ENCODE results near the gene WDR89.
"Not testable (repeated sequence)": the region's sequence is repeated elsewhere in the genome, so short reads cannot be mapped to it uniquely, and the experiment has no call there.

The WDR89 gene

DNA sequence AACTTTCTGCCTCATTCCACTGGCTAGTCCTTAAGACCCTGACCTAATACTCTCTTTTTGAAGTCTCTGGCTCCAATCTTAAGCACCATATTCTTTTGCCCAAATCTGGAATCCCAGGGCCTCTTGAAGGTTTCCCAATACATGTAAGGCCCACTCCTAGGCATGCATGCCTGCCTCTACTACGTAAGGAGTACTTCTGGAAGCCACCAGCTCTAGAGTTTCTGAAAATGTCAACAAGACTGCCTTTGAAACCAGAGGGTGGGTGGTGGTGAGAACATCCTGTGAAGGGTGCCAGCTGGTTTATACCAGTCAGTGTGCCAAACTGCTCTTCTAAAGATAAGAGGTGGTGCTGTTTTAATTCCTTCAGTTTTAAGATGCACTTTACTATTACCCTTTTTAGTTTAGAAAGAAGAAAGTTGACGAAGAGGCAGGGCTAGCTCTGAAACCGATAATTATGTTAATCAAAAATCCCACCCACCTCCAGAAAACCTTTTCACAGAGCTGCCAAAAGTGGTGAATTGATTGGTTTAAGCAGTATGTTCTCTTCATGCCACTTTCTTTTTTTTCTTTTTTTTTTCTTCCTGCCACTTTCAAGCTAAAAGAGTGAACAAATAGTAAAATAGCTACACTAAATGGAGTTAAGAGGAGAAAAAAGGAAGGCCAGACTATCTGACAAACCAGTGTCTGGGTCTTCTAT, 8.7 kb upstream of the WDR89 start:
- no peak for DNase-seq

DNA sequence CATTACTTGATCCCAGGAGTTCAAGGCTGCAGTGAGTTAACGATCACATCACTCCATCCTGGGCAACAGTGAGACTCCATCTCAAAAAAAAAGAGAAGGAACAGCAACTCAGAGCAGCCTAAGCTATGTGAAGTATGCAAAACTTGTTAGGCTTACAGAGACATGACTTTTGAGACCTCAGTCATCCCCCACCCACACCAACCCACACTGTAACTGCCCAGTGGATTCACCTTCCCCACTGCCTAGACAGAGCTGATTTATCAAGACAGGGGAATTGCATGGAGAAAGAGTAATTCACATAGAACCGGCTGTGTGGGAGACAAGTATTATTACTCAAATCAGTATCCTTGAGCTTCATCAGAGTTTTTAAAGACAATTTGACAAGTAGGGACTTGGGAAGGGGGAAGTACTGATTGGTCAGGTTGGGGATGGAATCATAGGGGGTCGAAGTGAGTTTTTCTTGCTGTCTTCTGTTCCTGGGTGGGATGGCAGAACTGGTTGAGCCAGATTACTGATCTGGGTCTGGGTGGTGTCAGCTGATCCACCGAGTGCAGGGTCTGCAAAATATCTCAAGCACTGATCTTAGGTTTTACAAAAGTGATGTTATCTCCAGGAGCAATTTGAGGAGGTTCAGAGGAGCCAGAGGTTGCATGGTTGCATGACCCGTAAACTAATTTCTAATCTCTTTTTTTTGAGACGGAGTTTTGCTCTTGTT, 6.2 kb upstream of the WDR89 start:
- no peak for DNase-seq

DNA sequence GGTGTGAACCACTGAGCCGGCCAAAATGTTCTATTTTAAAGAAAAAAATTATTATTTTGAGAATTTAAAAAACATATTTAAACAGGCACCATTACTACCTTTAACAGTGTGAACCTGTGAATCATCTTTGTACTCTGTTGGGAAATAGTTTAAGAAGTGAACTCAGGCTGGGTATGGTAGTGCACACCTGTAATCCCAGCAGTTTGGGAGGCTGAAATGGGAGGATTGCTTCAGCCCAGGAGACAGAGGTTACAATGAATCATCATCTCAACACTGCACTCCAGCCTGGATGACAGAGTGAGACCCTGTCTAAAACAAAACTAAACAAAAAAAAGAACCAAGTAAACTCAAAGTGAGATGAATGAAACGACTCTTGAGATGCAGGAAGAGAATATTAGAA, 3.1 kb upstream of the WDR89 start:
- no peak for DNase-seq

DNA sequence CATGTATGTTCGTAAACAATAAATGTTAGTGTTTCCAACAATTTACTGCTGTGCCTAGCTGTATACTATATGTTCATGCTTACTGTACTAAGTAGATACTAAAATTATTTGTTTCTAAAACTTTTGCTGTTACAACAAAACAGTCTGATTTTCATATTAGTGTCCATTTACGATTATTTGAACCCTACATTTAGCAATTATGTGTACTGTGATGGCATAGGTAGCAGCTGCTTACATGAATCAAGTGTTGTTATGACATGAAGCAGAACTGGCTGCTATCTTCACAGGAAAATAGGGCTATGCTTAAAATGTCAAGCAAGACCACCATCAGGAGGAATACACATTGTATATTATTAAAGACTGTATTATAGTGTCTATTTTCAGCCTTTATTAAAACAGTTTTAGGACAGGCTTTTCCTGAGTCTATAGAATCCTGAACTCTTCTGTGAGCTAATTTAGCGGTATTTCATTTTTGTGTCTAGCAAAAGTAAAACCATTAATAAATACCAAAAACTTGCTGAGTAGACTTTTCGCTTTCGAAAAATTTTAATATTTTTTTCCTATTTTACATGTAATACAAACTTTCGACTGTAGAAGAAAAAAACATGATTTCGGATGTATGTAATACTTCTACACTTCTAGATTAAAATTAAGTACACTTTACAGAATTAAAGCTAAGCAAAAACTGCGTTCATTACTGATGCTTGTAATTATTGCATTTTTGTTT, 1.1 kb upstream of the WDR89 start:
- no peak for DNase-seq

DNA sequence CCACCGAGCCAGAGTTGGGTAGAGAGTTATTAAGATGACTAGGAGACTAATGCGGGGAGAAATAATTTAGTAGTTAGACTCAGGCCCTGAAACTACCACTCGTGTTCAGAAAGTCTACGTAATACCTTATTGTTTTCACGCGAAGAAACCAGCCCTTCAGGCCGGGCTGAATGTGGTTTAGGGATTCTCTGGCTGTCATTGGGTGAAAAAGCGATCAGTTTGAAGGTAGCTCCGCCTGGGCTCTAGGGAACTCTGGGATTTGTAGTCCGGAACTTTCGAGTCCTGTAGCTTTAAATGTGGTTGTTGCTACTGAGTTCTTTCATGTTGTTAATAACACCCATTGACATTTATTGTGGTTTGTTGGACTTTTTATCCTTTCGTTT, 549 bp upstream of the WDR89 start:
- peak; percentile 99 for DNase-seq

DNA sequence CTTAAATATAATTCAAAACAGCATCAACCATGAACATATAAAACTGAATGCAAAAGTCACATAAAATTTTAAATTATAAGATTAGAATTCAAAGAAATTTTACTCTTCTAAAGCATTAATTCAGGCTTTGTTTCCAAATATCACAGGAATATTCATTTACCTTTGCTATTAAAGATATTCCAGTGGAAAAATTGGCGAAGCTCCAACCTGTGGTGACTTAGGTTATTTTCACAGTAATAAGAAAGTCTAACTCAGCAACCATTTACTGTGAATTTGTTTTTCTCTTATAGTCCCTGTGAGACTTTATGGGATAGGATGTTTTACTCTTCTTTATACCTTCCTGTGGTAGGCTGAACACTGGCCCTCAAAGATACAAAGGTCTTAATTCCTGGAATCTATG, 3.2 kb downstream of the WDR89 start:
- no peak for DNase-seq

DNA sequence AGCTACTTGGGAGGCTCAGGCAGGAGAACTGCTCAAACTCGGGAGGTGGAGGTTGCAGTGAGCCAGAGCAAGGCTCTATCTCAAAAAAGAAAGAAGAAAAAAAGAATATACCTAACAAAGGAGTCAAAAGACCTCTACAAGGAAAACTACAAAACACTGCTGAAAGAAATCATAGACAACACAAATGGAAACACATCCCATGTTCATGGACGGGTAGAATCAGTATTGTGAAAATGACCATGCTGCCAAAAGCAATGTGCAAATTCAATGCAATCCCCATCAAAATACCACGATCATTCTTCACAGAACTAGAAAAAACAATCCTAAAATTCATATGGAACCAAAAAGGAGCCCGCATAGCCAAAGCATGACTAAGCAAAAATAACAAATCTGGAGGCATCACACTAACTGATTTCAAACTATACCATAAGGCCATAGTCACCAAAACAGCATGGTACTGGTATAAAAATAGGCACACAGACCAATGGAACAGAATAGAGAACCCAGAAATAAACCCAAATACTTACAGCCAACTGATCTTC, 5.5 kb downstream of the WDR89 start:
- not testable (repeated sequence) for DNase-seq

DNA sequence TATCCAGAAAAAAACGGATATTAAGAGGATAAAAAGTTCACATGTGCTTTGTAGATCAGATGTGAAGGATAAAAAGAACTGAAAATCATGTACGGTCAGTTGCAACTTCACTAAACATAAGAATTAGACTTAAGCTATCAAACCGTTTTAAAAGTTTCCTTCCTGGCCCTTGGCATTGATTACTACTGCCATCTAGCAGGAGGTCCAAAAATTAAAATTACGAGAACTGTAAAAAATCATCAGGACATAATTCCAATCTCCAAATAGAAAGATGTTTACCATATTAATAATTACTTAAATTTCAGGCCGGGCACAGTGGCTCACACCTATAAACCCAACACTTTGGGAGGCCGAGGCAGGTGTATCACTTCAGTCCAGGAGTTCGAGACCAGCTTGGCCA, 7.9 kb downstream of the WDR89 start:
- no peak for DNase-seq

DNA sequence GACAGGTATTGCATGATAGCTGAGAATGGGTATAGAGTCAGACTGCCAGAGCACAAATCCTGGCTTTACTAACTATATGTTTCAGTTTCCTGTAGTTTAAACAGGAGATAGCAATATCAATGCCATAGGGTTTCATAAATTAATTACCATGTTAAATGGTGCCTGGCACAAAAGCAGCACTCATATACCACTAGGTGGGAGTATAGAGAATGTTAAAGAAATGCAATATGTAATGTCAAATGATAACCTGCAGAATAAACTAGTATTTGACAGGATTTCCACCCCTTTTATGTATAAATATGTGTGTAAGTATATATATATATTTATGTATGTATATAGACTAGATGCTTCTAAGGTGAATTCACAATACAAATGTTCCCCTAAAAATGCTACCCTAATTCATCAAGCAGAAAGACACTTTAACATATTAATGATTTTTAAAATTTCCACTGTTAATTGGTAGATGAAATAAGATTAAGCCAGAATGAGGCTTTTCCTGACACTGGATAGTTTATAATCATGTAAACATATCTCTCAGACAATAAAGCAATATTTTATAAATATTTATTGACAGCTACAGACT, 8.6 kb downstream of the WDR89 start:
- DNase-seq: peak; percentile 18

DNA sequence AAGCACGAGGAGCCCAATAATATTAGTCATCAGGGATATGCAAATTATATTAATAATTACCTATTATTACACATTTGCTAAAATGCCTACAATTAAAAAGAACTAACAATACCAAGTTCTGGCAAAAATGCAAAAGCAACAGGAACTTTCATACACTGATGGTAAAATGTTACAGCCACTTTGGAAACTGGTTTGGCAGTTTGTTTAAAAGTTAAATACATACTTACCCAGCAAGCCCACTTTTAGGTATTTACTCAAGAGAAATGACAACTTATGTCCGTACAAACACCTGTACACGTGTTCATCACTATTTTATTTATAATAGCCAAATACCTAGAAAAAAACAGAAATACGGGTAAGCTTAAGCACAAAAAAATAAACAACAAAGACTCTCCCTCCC, 17.0 kb downstream of the WDR89 start:
- DNase-seq: no peak

DNA sequence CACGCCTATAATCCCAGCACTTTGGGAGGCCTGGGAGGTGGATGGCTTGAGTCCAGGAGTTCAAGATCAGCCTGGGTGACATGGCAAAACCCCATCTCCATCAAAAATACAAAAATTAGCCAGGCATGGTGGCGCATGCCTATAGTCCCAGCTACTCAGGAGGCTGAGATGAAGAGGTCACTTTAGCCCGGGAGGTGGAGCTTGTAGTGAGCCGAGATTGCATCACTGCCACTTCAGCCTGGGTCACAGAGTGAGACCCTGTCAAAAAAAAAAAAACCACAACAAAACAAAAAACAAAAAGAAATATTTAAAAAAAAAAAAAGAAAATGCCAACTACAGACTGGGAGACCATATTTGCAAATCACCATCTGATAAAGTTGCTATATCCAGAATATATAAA, 17.5 kb downstream of the WDR89 start:
- no peak for DNase-seq

DNA sequence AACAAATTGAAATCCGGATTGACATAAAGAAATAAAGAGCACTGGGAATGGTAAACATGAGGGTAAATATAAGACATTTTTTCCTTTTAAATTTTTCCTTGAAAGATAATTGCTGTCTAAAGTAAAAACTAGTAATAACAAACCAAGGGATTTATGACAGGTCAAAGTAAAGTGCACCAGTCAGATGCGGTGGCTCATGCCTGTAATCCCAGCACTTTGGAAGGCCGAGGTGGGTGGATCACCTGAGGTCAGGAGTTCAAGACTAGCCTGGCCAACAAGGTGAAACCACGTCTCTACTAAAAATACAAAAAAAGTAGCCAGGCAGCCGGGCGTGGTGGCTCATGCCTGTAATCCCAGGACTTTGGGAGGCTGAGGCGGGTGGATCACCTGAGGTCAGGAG, 19.7 kb downstream of the WDR89 start:
- DNase-seq: not testable (repeated sequence)

DNA sequence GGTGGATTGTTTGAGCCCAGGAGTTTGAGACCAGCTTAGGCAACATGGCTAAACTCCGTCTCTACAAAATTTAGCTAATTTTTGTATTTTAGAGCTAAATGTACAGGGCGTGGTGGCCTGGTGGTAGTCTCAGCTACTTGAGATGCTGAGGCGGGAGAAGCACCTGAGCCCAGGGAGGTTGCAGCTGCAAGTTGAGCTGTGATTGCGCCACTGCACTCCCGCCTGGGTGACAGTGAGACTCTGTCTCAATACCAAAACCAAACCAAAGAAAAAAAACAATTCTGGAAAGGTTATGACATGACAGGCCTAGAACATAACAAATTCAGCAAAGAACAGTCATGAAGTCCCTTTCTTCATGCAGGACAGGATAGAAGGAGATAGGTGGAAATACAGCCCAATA, 25.7 kb downstream of the WDR89 start:
- no peak for DNase-seq

DNA sequence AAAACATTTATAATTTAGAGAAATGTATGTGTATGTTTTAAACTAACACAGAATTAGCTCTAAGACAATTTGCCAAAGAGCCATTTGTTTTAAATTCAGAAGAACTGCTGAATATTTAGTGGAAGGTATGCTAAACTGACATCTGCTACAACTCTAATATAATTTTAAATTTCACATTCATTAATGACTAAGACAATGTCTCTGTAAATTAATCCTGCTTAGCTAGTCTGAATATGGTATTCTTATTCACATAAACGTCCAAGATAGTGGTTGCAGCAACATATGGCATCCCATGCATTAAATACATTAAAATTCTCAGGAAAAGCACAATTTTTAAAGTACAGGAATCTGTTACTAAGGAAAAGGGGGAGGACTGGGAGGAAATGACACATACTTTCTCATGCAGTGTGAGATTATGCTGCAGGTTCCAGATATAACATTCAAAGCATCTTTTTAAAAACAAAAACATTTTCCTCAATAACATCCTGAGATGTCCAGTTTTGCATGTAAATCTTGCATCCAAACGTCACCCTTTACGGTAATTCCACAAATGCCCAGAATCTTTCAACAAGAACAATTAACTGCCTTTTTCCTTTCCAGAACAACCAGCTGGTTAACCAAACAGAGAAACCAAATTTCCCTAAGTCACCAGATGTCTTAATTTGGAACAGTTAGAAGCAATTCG, 26.9 kb downstream of the WDR89 start:
- peak; percentile 7 for DNase-seq

DNA sequence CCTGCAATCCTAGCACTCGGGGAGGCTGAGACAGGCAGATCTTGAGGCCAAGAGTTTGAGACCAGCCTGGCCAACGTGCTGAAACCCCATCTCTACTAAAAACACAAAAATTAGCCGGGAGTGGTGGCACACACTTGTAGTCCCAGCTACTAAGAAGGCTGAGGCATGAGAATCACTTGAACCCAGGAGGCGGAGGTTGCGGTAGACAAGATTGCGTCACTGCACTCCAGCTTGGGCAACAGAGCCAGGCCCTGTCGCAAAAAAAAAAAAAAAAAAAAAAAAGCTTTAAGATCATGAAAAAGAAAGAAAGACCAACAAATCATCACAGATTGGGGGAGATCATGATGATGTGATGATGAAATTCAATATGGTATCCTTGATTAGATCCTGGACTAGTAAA, 30.6 kb downstream of the WDR89 start:
- no peak for DNase-seq

DNA sequence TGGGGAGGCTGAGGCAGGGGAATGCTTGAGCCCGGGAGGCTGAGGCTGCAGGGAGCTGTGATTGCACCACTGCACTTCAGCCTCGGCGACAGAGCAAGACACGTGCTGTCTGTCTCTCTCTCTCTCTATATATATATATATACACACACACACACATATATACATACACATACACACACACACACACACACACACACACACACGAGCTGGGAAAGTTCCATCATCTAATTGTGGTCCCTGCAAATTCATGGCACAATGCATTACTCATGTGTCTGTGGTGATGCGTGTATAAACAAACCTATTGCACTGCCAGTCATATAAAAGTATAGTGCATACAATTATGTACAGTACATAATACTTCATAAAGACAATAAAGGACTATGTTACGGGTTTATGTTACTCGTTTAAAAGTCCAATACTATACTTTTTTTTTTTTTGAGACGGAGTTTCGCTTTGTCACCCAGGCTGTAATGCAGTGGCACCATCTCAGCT, 36.6 kb downstream of the WDR89 start:
- DNase-seq: no peak

DNA sequence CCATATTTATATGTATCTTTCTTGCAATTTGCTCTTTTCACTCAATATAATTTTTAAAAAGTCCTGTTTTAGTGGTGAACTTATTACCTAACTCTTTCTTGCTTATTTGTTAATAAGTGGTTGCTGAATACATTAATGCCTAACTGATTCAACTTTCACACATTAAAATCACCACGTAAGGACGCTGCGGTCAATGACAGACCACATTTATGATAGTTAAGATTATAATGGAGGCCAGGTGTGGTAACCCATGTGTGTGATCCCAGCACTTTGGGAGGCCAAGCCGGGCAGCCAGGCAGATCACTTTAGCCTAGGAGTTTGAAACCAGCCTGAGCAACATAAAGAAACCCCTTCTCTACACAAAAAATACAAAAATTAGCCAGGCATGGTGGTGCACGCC, 37.0 kb downstream of the WDR89 start:
- no peak for DNase-seq

DNA sequence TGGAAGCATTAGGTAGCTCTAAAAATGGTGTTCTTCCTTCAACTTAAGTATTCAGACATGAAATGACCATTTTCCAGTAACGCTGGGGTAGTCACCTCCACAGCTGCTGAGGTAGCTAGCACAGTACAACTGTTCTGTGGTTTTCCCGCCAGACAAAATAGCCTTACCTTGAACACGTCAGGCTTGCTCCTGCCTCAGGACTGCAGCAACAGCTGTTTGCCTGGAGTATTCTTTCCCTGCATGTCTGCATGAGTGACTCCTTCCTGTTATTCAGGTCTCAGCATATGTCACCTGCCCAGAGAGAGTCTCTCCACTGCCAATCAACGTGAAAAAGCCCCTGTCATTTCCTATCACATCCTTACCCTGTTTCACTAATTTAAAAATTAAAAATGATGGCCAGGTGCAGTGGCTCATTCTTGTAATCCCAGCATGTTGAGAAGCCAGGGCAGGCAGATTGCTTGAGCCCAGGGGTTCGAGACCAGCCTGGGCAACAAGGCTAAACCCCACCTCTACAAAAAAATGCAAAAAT, 37.9 kb downstream of the WDR89 start:
- peak; percentile 21 for DNase-seq

DNA sequence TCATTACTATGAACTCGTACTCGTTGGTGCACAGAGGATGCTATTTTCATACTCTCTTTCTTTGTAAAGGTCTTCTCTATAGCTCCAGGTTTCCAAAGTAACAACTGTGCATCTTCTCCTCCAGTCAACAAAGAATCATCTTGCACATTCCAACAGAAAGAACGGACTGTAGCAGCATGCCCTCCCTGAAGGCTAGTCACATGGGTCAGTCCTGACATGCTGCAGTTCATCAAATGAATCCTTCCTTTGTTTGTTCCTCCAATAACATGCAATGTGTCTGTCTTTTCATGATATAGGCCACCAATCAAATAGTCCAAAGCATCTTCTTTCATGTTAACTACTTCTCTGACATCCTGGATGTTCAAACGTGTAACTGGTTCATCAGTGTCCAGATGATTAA, 42.9 kb downstream of the WDR89 start:
- DNase-seq: no peak

DNA sequence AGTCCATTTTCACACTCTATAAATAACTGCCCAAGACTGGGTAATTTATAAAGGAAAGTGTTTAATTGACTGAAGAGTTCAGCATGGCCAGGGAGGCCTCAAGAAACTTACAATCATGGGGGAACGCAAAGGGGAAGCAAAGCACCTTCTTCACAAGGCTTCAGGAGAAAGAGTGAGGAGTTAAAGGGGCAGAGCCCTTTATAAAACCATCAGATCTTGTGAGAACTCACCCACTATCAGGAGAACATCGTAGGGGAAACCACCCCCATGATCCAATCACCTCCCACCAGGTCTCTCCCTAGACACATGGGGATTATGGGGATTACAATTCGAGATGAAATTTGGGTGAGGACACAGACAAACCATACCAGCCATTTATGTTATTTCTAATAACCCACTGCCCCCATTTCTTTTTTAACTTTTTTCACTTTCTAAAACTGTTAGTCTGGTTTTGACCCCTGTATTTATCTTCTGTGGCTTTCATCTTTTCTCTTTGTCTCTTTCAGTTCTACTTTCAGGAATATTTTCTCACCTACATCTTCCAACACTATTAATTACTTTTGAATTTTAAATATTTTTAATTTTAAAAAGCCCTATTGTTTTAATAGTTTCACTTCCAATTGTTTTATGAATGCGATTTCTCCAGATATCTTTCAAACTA, 44.5 kb downstream of the WDR89 start:
- no peak for DNase-seq

DNA sequence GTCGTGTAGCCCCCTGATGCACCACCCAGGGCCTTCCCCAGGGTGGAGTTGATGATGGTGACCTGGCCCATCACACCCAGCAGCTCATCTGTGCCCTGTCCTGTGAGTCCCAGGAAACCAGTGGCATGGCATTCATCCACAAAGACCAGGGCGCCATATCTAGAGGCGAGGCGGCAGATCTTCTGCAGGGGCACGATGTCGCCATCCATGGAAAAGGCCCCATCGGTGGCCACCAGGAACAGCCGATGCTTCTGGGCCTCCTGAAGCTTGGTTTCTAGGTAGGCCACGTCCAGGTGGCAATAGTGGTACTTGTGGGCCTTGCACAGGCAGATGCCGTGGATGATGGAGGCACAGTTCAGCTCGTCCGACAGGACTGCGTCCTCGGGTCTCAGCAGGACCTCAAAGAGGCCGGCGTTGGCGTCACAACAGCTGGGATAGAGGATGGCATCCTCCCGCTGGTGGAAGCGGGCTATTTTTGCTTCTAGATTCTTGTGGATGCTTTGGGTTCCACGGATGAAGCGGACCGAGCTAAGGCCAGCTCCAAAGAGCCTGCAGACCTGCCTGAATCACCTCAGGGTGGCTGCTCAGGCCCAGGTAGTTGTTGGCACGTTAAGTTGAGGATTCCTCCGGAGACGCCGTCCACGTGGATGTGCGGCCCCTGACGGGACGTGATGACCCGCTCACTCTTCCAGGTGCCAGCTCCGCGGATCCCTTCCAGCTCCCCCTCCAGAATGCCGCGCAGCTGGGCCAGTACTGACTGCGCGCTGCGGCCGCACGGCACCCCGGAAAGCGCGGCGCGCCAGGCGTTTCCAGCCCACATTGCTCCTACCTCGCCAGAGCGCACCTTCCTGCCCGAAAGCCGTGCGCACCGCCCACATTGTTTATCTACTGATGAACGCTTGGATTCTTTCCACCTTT, 47.0 kb downstream of the WDR89 start:
- no peak for DNase-seq

Measured in eye (tissue), 1 donor.